Renal pelvis (tissue), 4 donors: ENCODE data around the gene TMEM79. TPM values are rescaled to one million over a fixed set of nuclear protein-coding genes. Genes with fewer than 3 reads are reported as not detected.

ENCODE experiments used
- DNase-seq: peaks from one replicate; pipeline ENCODE4 v3.0.0-alpha.2; 2013
- polyA plus RNA-seq, 3 donors: library from polyadenylated mRNA; unstranded; fragments of 120-200 nt; gene quantifications; one replicate each; pipeline ENCODE4 v1.2.1, GENCODE V29; 2013; ENCODE audit not compliant: insufficient read length in 3 of 3

The TMEM79 gene
- polyA plus RNA-seq, 3 donors: 6.9 to 8.4 (median 7.3) TPM

GRCh38 chr1:156259805-156260204 is 24.3 kb upstream of the TMEM79 start:
- DNase-seq: no peak

- DNase-seq: no peak
These were observed 23.2 kb upstream of the TMEM79 start for GRCh38 chr1:156260896-156261295.

GRCh38 chr1:156262461-156263287 is 21.5 kb upstream of the TMEM79 start:
- no peak for DNase-seq

- no peak for DNase-seq
These were observed 20.9 kb upstream of the TMEM79 start for GRCh38 chr1:156263288-156263655.

- no peak for DNase-seq
These were observed 18.1 kb upstream of the TMEM79 start for GRCh38 chr1:156266051-156266450.

- DNase-seq: no peak
These were observed 15.8 kb upstream of the TMEM79 start for GRCh38 chr1:156268336-156268735.

- no peak for DNase-seq
These were observed 13.8 kb upstream of the TMEM79 start for GRCh38 chr1:156270314-156270713.

GRCh38 chr1:156276532-156276931 is 7.6 kb upstream of the TMEM79 start:
- DNase-seq: no peak

- DNase-seq: no peak
These were observed 7.2 kb upstream of the TMEM79 start for GRCh38 chr1:156276966-156277381.

- DNase-seq: no peak
These were observed 4.3 kb upstream of the TMEM79 start for GRCh38 chr1:156279837-156280236.

- DNase-seq: no peak
These were observed 2.8 kb upstream of the TMEM79 start for GRCh38 chr1:156281281-156281680.

GRCh38 chr1:156281693-156282478 is 2.2 kb upstream of the TMEM79 start:
- no peak for DNase-seq

- DNase-seq: peak; percentile 99
These were observed 1.5 kb upstream of the TMEM79 start, which contains the start of gene SMG5 for GRCh38 chr1:156282479-156283222. TSS of gene SMG5 (minus strand) at chr1:156282825. CDS start at chr1:156282680, 145 bp downstream.

GRCh38 chr1:156283521-156283920 is 604 bp upstream of the TMEM79 start:
- DNase-seq: no peak

GRCh38 chr1:156284757-156285156 is 632 bp downstream of the TMEM79 start:
- no peak for DNase-seq

- DNase-seq: no peak
These were observed 1.3 kb downstream of the TMEM79 start for GRCh38 chr1:156285437-156285836.

- no peak for DNase-seq
These were observed 1.9 kb downstream of the TMEM79 start for GRCh38 chr1:156286061-156286460.

GRCh38 chr1:156289857-156290256 is 5.7 kb downstream of the TMEM79 start:
- no peak for DNase-seq

GRCh38 chr1:156291226-156292061 is 7.3 kb downstream of the TMEM79 start:
- DNase-seq: peak; percentile 72

- DNase-seq: no peak
These were observed 8.9 kb downstream of the TMEM79 start for GRCh38 chr1:156293098-156293434.

- DNase-seq: no peak
These were observed 9.8 kb downstream of the TMEM79 start for GRCh38 chr1:156293895-156294294.
